ENCODE results near the gene RASGRP2. TPM values are rescaled to one million over a fixed set of nuclear protein-coding genes. Genes with fewer than 3 reads are reported as not detected.

RASGRP2 gene
- total and polyA plus RNA-seq, 2 experiments from 2014 or later: 30.1 to 50.4 TPM

GRCh38 chr11:64677441-64678023, 66.4 kb downstream of the RASGRP2 start:
- Mint-ChIP-seq H3K36me3 (ENCODE audit: low read depth) (no peaks in the 10 kb centered on the region), H3K4me3 (no peak overlapping the region), H3K27ac (no peak overlapping the region), H3K4me1 (peaks cover 4% of the 10 kb centered on the region; the same call in 2 of the 3 replicates), H3K9me3 (no peaks in the 10 kb centered on the region), H3K27me3 (ENCODE audit: insufficient read depth, low read depth, poor library complexity) (peaks cover 9% of the 10 kb centered on the region)
- Histone ChIP-seq H3K4me3 (no peak overlapping the region), H3K36me3 (ENCODE audit: insufficient read depth) (no peaks in the 10 kb centered on the region), H3F3A (replicated peaks; ENCODE audit: low read depth) (no peaks in the 10 kb centered on the region), H3K27ac (ENCODE audit: low read depth) (no peak overlapping the region), H3K27me3 (ENCODE audit: insufficient read depth) (no peaks in the 10 kb centered on the region), H4K20me1 (replicated peaks; ENCODE audit: insufficient read depth) (no peaks in the 10 kb centered on the region; the same call in 1 of the 2 replicates), H2AFZ (no peak overlapping the region), H3K79me2 (replicated peaks; ENCODE audit: insufficient read depth) (no peaks in the 10 kb centered on the region), H3K9me2 (ENCODE audit: insufficient read depth) (no peaks in the 10 kb centered on the region), H3K4me1 (ENCODE audit: insufficient read depth) (no peaks in the 10 kb centered on the region), H3K4me2 (no peak overlapping the region)
- ATAC-seq (no peak), DNase-seq (ENCODE audit: low spot score) (no peak)
- no peak for TF ChIP-seq EZH2 (IDR thresholded peaks at IDR 0.05; ENCODE audit: low read depth, unreplicated experiment)
- no peak for TF ChIP-seq ETS1 (IDR thresholded peaks at IDR 0.05)

Other genes with a start within 250 kb of the RASGRP2 start
- not detected in 2 replicates for gene SLC22A11, start 188.2 kb downstream of the RASGRP2 start, total RNA-seq (2014; rRNA removed; shearing (Covaris generic))
- gene SLC22A11, start 188.2 kb downstream of the RASGRP2 start, polyA plus RNA-seq (2016; fragmentation: Nextera tagmentation; extraction: Ambion mirVana): not detected in 2 replicates
- not detected in 2 replicates for gene SLC22A12, start 152.9 kb downstream of the RASGRP2 start, total RNA-seq (2014; rRNA removed; shearing (Covaris generic))
- not detected in 2 replicates for gene SLC22A12, start 152.9 kb downstream of the RASGRP2 start, polyA plus RNA-seq (2016; fragmentation: Nextera tagmentation; extraction: Ambion mirVana)
- 17.0 and 22.1 TPM in 2 replicates for gene NRXN2, start 20.9 kb downstream of the RASGRP2 start, total RNA-seq (2014; rRNA removed; shearing (Covaris generic))
- gene NRXN2, start 20.9 kb downstream of the RASGRP2 start, polyA plus RNA-seq (2016; fragmentation: Nextera tagmentation; extraction: Ambion mirVana): 3.4 and 5.7 TPM in 2 replicates
- 3.9 and 4.4 TPM in 2 replicates for gene PYGM, start 15.8 kb upstream of the RASGRP2 start, total RNA-seq (2014; rRNA removed; shearing (Covaris generic))
- gene PYGM, start 15.8 kb upstream of the RASGRP2 start, polyA plus RNA-seq (2016; fragmentation: Nextera tagmentation; extraction: Ambion mirVana): 1.5 and 2.8 TPM in 2 replicates
- 235 and 252 TPM in 2 replicates for gene SF1, start 34.4 kb upstream of the RASGRP2 start, total RNA-seq (2014; rRNA removed; shearing (Covaris generic))
- 76.9 and 82.9 TPM in 2 replicates for gene SF1, start 34.4 kb upstream of the RASGRP2 start, polyA plus RNA-seq (2016; fragmentation: Nextera tagmentation; extraction: Ambion mirVana)
- gene MAP4K2, start 59.1 kb upstream of the RASGRP2 start, total RNA-seq (2014; rRNA removed; shearing (Covaris generic)): 32.3 and 42.6 TPM in 2 replicates
- gene MAP4K2, start 59.1 kb upstream of the RASGRP2 start, polyA plus RNA-seq (2016; fragmentation: Nextera tagmentation; extraction: Ambion mirVana): 9.9 and 11.2 TPM in 2 replicates
- 38.9 and 45.2 TPM in 2 replicates for gene MEN1, start 66.4 kb upstream of the RASGRP2 start, total RNA-seq (2014; rRNA removed; shearing (Covaris generic))
- 27.2 and 31.6 TPM in 2 replicates for gene MEN1, start 66.4 kb upstream of the RASGRP2 start, polyA plus RNA-seq (2016; fragmentation: Nextera tagmentation; extraction: Ambion mirVana)
- 10.1 and 11.6 TPM in 2 replicates for gene CDC42BPG, start 100.5 kb upstream of the RASGRP2 start, total RNA-seq (2014; rRNA removed; shearing (Covaris generic))
- gene CDC42BPG, start 100.5 kb upstream of the RASGRP2 start, polyA plus RNA-seq (2016; fragmentation: Nextera tagmentation; extraction: Ambion mirVana): 1.8 and 2.3 TPM in 2 replicates
- 43.8 and 69.7 TPM in 2 replicates for gene EHD1, start 134.5 kb upstream of the RASGRP2 start, total RNA-seq (2014; rRNA removed; shearing (Covaris generic))
- gene EHD1, start 134.5 kb upstream of the RASGRP2 start, polyA plus RNA-seq (2016; fragmentation: Nextera tagmentation; extraction: Ambion mirVana): 16.7 and 16.9 TPM in 2 replicates
- 26.2 and 31.7 TPM in 2 replicates for gene ATG2A, start 173.1 kb upstream of the RASGRP2 start, total RNA-seq (2014; rRNA removed; shearing (Covaris generic))
- 8.7 and 9.2 TPM in 2 replicates for gene ATG2A, start 173.1 kb upstream of the RASGRP2 start, polyA plus RNA-seq (2016; fragmentation: Nextera tagmentation; extraction: Ambion mirVana)
- gene PPP2R5B, start 180.5 kb upstream of the RASGRP2 start, total RNA-seq (2014; rRNA removed; shearing (Covaris generic)): 3.3 and 5.8 TPM in 2 replicates
- gene PPP2R5B, start 180.5 kb upstream of the RASGRP2 start, polyA plus RNA-seq (2016; fragmentation: Nextera tagmentation; extraction: Ambion mirVana): 2.6 and 2.8 TPM in 2 replicates
- gene GPHA2, start 191.8 kb upstream of the RASGRP2 start, total RNA-seq (2014; rRNA removed; shearing (Covaris generic)): 0.83 TPM in 1 of 2 replicates, not detected in the other
- 1.8 and 3.6 TPM in 2 replicates for gene GPHA2, start 191.8 kb upstream of the RASGRP2 start, polyA plus RNA-seq (2016; fragmentation: Nextera tagmentation; extraction: Ambion mirVana)
- gene MAJIN, start 228.0 kb upstream of the RASGRP2 start, total RNA-seq (2014; rRNA removed; shearing (Covaris generic)): not detected in 2 replicates
- gene MAJIN, start 228.0 kb upstream of the RASGRP2 start, polyA plus RNA-seq (2016; fragmentation: Nextera tagmentation; extraction: Ambion mirVana): not detected in 2 replicates

All from GM23338 (cell line).